HG02678 (cell line): ENCODE measurements around the gene ADAMTS16.

ENCODE experiments used
- ATAC-seq: cut with Tn5 transposase; IDR thresholded peaks from one replicate; pipeline ENCODE4 v1.9.1; 2021; ENCODE audit warnings: mild to moderate bottlenecking, moderate library complexity; ENCODE audit not compliant: unreplicated experiment

ADAMTS16 gene

GRCh38 chr5:5364932-5365331 is 224.8 kb downstream of the ADAMTS16 start:
- peak; percentile 75 for ATAC-seq

GRCh38 chr5:5367739-5368138 is 227.6 kb downstream of the ADAMTS16 start:
- no peak for ATAC-seq

DNA sequence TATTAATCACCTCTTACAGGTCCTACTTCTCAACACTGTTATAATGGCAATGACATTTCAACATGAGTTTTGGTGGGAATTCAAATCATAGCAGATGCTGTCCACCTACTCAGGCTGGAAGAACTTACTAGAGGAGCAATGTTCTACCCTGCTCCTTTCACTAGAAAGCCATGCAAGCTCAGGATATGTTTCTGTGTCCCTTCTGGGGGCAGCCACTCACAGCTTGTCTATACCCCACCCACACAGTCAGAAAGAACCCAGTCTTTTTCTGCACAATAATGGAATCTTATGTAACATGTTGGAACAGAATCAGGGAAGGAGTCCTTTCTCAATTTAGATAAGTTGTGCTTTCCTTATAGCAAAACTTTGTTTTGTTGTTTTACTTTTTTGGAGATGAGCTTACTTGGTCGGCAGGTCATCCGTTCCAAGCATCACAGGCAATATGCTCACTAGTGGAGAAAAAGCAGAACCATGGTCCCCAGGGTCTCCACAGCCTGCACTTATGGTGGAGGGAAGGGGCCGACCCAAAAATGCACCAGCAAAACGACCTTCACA is 229.0 kb downstream of the ADAMTS16 start:
- ATAC-seq: no peak
